Karpas-422 (cell line): ENCODE data around the gene ROBO1. TPM values are rescaled to one million over a fixed set of nuclear protein-coding genes. Genes with fewer than 3 reads are reported as not detected.

ENCODE experiments used
- DNase-seq: peaks from one replicate; pipeline ENCODE4 v3.0.0-alpha.2; 2015
- H2AFZ ChIP-seq: fragments of 200-600 bp; sonication (generic); 2 replicates; pipeline ENCODE4 v1.6.1; 2014; ENCODE audit warnings: antibody characterized with exemption, low read length, mixed read lengths
- H3K27ac ChIP-seq: fragments of 200-600 bp; sonication (generic); 2 replicates; pipeline ENCODE4 v1.5.1; 2014; ENCODE audit warnings: mild to moderate bottlenecking, low read length, moderate library complexity
- H3K27me3 ChIP-seq: fragments of 200-600 bp; sonication (generic); 2 replicates; pipeline ENCODE4 v1.6.1; 2014; ENCODE audit warnings: low read length, mixed read lengths
- H3K36me3 ChIP-seq: fragments of 200-600 bp; sonication (generic); 2 replicates; pipeline ENCODE4 v1.6.1; 2014; ENCODE audit warnings: low read length, mixed read lengths; ENCODE audit not compliant: insufficient read depth
- H3K4me1 ChIP-seq: fragments of 200-600 bp; sonication (generic); 2 replicates; pipeline ENCODE4 v1.6.1; 2014; ENCODE audit warnings: mild to moderate bottlenecking, low read length, mixed read lengths
- H3K4me2 ChIP-seq: fragments of 200-600 bp; sonication (generic); 2 replicates; pipeline ENCODE4 v1.6.1; 2014; ENCODE audit warnings: low read length, low read depth, mild to moderate bottlenecking; ENCODE audit not compliant: poor library complexity, severe bottlenecking
- H3K4me3 ChIP-seq: fragments of 200-600 bp; sonication (generic); 2 replicates; pipeline ENCODE4 v1.5.1; 2014; ENCODE audit warnings: mild to moderate bottlenecking, antibody characterized with exemption, low read length, mixed read lengths
- H3K79me2 ChIP-seq: fragments of 200-600 bp; sonication (generic); 2 replicates; pipeline ENCODE4 v1.6.1; 2014; ENCODE audit warnings: mild to moderate bottlenecking, low read length, mixed read lengths
- H3K9ac ChIP-seq: fragments of 200-600 bp; sonication (generic); 2 replicates; pipeline ENCODE4 v1.6.0; 2014; ENCODE audit warnings: low read length
- H3K9me2 ChIP-seq: fragments of 200-600 bp; sonication (generic), shearing (Covaris generic); replicated peaks from 2 replicates; pipeline ENCODE4 v1.6.0; 2014; ENCODE audit warnings: mild to moderate bottlenecking, low read length, moderate library complexity; ENCODE audit not compliant: insufficient read depth
- H3K9me3 ChIP-seq: fragments of 300-700, 200-600 bp; sonication (generic); 2 replicates; pipeline ENCODE4 v1.6.1; 2014; ENCODE audit warnings: low read length, mixed read lengths
- H4K20me1 ChIP-seq: fragments of 200-600 bp; sonication (generic); 2 replicates; pipeline ENCODE4 v1.6.1; 2014; ENCODE audit warnings: mild to moderate bottlenecking, antibody characterized with exemption, low read length, low read depth; ENCODE audit not compliant: insufficient read depth
- total RNA-seq: library from RNA; depleted of rRNA; stranded (reverse); fragments of >200 nt; shearing (Covaris generic); gene quantifications from 2 replicates; pipeline ENCODE4 v1.2.3, GENCODE V29; 2014; ENCODE audit warnings: low replicate concordance

ROBO1 gene
- total RNA-seq, 1 experiment from 2014 or later = not detected

- H3K4me3 ChIP-seq = no peak overlapping the region
- H4K20me1 ChIP-seq = no peaks in the 10 kb centered on the region
- H3K27ac ChIP-seq = no peak overlapping the region
- no peak overlapping the region for H3K9ac ChIP-seq
- no peaks in the 10 kb centered on the region for H3K79me2 ChIP-seq
- H3K9me3 ChIP-seq = no peaks in the 10 kb centered on the region
- no peak overlapping the region for H3K4me2 ChIP-seq
- H3K27me3 ChIP-seq = no peaks in the 10 kb centered on the region
- H3K4me1 ChIP-seq = no peaks in the 10 kb centered on the region
- DNase-seq = no peak
- no peaks in the 10 kb centered on the region for H3K9me2 ChIP-seq
- H2AFZ ChIP-seq = no peak overlapping the region
- no peaks in the 10 kb centered on the region for H3K36me3 ChIP-seq
These were observed 233.1 kb downstream of the ROBO1 start for GRCh38 chr3:79534727-79535126.

GRCh38 chr3:79531566-79532295 is 236.1 kb downstream of the ROBO1 start:
- H3K9me3 ChIP-seq = no peaks in the 10 kb centered on the region
- no peaks in the 10 kb centered on the region for H3K79me2 ChIP-seq
- no peak overlapping the region for H3K4me2 ChIP-seq
- H3K4me1 ChIP-seq = no peaks in the 10 kb centered on the region
- no peaks in the 10 kb centered on the region for H4K20me1 ChIP-seq
- no peaks in the 10 kb centered on the region for H3K36me3 ChIP-seq
- no peaks in the 10 kb centered on the region for H3K9me2 ChIP-seq
- H3K27me3 ChIP-seq = no peaks in the 10 kb centered on the region
- DNase-seq = no peak
- H3K9ac ChIP-seq = no peak overlapping the region
- H3K27ac ChIP-seq = no peak overlapping the region
- no peak overlapping the region for H3K4me3 ChIP-seq
- no peak overlapping the region for H2AFZ ChIP-seq

DNA sequence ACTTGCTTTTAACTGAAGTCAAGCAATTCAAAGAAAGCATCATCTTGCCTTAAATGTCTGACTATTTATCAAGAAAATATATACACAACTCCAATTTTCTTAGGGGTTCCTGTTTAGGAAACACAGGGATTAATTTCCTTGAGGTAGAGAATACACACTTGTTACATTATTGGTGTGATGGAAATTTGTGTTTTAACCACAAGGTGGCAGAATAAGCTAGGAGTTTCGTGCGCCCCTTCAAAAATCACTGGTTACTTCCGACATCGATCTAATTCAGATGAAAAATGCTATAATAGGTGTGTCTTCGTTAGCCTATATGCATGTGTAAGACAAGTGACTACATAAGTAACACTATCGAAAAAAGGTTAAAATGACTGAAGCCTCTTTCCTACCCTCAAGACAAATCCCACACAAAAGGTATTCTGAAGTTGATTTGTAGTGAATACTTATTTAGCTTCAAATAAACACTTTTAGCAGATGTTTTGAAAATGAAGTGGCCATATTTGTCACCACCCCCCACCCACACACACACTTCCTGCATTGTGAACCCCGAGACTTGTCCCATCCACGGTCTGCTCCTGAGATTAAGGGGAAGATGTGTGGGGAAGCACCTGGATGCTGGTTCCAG is 246.5 kb downstream of the ROBO1 start:
- Histone ChIP-seq H3K9me2 (no peaks in the 10 kb centered on the region), H3K27ac (no peak overlapping the region), H3K27me3 (no peaks in the 10 kb centered on the region), H3K4me3 (no peak overlapping the region), H3K9ac (no peak overlapping the region), H3K79me2 (no peaks in the 10 kb centered on the region), H3K4me1 (no peaks in the 10 kb centered on the region), H3K9me3 (no peaks in the 10 kb centered on the region), H4K20me1 (no peaks in the 10 kb centered on the region), H3K4me2 (no peak overlapping the region), H2AFZ (no peak overlapping the region), H3K36me3 (no peaks in the 10 kb centered on the region)
- peak; percentile 83 for DNase-seq

- Histone ChIP-seq H3K36me3 (no peaks in the 10 kb centered on the region), H3K9me2 (no peaks in the 10 kb centered on the region), H3K4me1 (no peaks in the 10 kb centered on the region), H3K4me3 (no peak overlapping the region), H3K27me3 (no peaks in the 10 kb centered on the region), H2AFZ (no peak overlapping the region), H3K27ac (no peak overlapping the region), H3K9ac (no peak overlapping the region), H3K9me3 (no peaks in the 10 kb centered on the region), H3K79me2 (no peaks in the 10 kb centered on the region), H4K20me1 (no peaks in the 10 kb centered on the region), H3K4me2 (no peak overlapping the region)
- peak; percentile 59 for DNase-seq
These were observed 249.9 kb downstream of the ROBO1 start for GRCh38 chr3:79517766-79518413.

GRCh38 chr3:79516795-79517194 is 251.0 kb downstream of the ROBO1 start:
- Histone ChIP-seq H3K36me3 (no peaks in the 10 kb centered on the region), H3K4me1 (no peaks in the 10 kb centered on the region), H3K79me2 (no peaks in the 10 kb centered on the region), H3K4me2 (no peak overlapping the region), H3K27ac (no peak overlapping the region), H3K9me2 (no peaks in the 10 kb centered on the region), H3K4me3 (no peak overlapping the region), H3K9ac (no peak overlapping the region), H2AFZ (no peak overlapping the region), H3K9me3 (no peaks in the 10 kb centered on the region), H4K20me1 (no peaks in the 10 kb centered on the region), H3K27me3 (no peaks in the 10 kb centered on the region)
- DNase-seq = no peak

DNA sequence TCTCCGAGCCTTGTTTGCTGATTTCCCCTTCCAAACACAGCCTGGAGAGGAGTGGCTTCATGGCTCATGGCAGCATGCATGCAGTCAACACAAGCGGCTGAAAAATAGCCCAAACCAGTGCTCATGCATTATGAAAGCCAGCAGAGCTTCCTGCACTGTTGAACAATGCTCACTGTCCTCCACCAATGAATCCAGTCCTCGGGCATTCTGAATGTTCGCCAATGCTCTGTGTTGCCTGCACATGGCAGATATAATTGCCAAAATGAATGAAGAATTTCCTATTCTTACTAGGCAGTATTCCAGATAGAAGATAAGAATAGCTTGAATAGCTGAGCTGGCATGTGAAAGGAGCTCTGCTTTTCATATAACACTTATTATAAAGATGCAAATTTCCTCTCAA is 252.7 kb downstream of the ROBO1 start:
- no peaks in the 10 kb centered on the region for H3K79me2 ChIP-seq
- H3K27me3 ChIP-seq = no peaks in the 10 kb centered on the region
- DNase-seq = no peak
- H3K36me3 ChIP-seq = no peaks in the 10 kb centered on the region
- H3K9me2 ChIP-seq = no peaks in the 10 kb centered on the region
- no peaks in the 10 kb centered on the region for H3K4me1 ChIP-seq
- H3K9me3 ChIP-seq = no peaks in the 10 kb centered on the region
- H3K4me3 ChIP-seq = no peak overlapping the region
- H3K4me2 ChIP-seq = no peak overlapping the region
- no peak overlapping the region for H3K27ac ChIP-seq
- no peak overlapping the region for H3K9ac ChIP-seq
- H2AFZ ChIP-seq = no peak overlapping the region
- H4K20me1 ChIP-seq = no peaks in the 10 kb centered on the region

GRCh38 chr3:79514069-79514468 is 253.7 kb downstream of the ROBO1 start:
- no peak overlapping the region for H3K4me3 ChIP-seq
- no peak overlapping the region for H3K4me2 ChIP-seq
- no peak for DNase-seq
- H3K4me1 ChIP-seq = no peaks in the 10 kb centered on the region
- H3K27ac ChIP-seq = no peak overlapping the region
- no peaks in the 10 kb centered on the region for H3K36me3 ChIP-seq
- H2AFZ ChIP-seq = no peak overlapping the region
- H3K9me2 ChIP-seq = no peaks in the 10 kb centered on the region
- H3K9me3 ChIP-seq = no peaks in the 10 kb centered on the region
- no peaks in the 10 kb centered on the region for H4K20me1 ChIP-seq
- no peak overlapping the region for H3K9ac ChIP-seq
- no peaks in the 10 kb centered on the region for H3K79me2 ChIP-seq
- H3K27me3 ChIP-seq = no peaks in the 10 kb centered on the region

DNA sequence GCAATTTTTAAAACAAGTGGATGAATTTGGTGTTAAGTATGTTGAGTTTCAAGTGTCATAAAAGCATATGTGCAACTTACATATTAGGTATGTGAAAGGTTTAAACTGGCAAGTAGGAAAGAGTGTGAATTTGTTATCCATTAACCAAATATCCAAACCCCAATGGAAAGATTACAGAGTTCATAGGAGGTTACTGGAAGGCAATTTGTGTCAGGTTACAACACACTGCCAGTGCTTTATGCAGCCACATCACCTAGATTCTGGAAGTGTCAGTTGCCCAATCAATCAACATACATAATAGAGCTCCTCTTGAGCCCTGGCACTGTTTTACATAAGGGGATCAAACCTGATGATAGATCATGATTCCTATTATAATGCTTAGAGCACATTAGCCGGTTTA is 261.0 kb downstream of the ROBO1 start:
- Histone ChIP-seq H3K4me2 (no peak overlapping the region), H3K27ac (no peak overlapping the region), H4K20me1 (no peaks in the 10 kb centered on the region), H3K4me3 (no peak overlapping the region), H3K9ac (no peak overlapping the region), H3K4me1 (no peaks in the 10 kb centered on the region), H3K36me3 (no peaks in the 10 kb centered on the region), H3K9me2 (no peaks in the 10 kb centered on the region), H3K9me3 (no peaks in the 10 kb centered on the region), H3K27me3 (no peaks in the 10 kb centered on the region), H2AFZ (no peak overlapping the region), H3K79me2 (no peaks in the 10 kb centered on the region)
- DNase-seq = no peak
